Measurements from ENCODE around the gene PDXDC1. TPM values are rescaled to one million over a fixed set of nuclear protein-coding genes. Genes with fewer than 3 reads are reported as not detected.
"Not testable (repeated sequence)": the region's sequence is repeated elsewhere in the genome, so short reads cannot be mapped to it uniquely, and the experiment has no call there.

The PDXDC1 gene
- total RNA-seq, 1 experiment from 2014 or later: 94.3 TPM

DNA sequence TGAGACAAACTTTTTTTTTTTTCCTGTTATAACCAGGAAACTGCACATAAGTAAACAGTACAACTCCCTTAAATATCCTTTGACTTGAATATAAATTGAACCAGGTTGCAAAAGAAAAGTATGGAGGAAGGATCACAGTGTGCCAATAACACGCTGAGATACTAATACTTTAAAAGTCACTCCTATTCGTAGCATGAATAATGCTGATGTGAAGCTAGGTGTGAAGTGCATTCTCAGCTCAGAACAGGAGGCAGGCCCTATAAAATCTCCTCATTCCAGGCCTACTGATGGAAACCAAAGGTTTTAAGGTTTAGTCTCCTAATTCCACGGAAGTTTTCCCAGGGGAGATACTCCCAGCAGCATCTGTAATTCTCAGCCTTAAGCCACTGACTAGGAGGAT lies 25.0 kb downstream of the PDXDC1 start:
- ATAC-seq; H3K9ac ChIP-seq (ENCODE audit: low read length); H3K4me2 ChIP-seq (ENCODE audit: low read length); H3K4me3 ChIP-seq (replicated peaks in 1 of 2; ENCODE audit: low read depth in 1 of 2, low read length in 2 of 2); intact Hi-C loops (cut with micrococcal nuclease); POLR2A ChIA-PET; H3K4me1 ChIP-seq (ENCODE audit: control insufficient read depth in 1 of 2, insufficient read depth in 2 of 2, low read length in 2 of 2); H3K9me3 ChIP-seq (ENCODE audit: control insufficient read depth in 1 of 2, insufficient read depth in 1 of 2, low read depth in 1 of 2, low read length in 2 of 2); H3K27me3 ChIP-seq (ENCODE audit: insufficient read depth, low read length); H3K9me2 ChIP-seq (ENCODE audit: insufficient read depth); H3K27ac ChIP-seq (ENCODE audit: low read depth, low read length); H4K20me1 ChIP-seq (ENCODE audit: insufficient read depth); DNase-seq (ENCODE audit: low read depth, low spot score); H2AFZ ChIP-seq (ENCODE audit: low read depth, low read length, poor library complexity, severe bottlenecking); RAD21 ChIA-PET (ENCODE audit: low non-redundant PET in 1 of 2, low total read pairs in 2 of 2, uncharacterized antibody in 2 of 2, unreplicated experiment in 2 of 2); CTCF ChIA-PET: not testable (repeated sequence)
- Histone ChIP-seq H3K36me3 (ENCODE audit: control insufficient read depth in 1 of 2, insufficient read depth in 2 of 2, low read length in 2 of 2) (peaks cover 5 to 17% of the 10 kb centered on the region in 2 experiments; a peak in 3 of 4 replicates), H3K79me2 (ENCODE audit: insufficient read depth, low read length) (peaks cover 16% of the 10 kb centered on the region)
- TSS peak; percentile 24 for BruUV-seq (replicated peaks)

DNA sequence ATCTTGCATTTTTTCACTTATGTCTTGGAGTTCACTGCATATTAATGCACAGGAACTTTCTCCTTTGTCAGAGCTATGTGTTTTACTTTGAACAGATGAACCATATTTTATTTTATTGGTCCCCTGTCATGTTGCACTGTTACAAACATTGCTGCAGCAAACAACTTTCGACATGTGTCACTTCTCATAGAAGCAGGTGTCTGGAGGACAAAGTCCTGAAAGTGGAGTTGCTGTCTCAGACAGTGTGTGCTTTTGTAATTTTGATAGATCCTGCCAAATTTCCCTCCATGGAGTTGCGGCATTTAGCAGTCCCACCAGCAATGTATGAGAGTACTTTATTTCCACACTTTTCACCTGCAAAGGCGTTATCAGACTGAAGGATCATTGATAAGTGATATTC lies 27.6 kb downstream of the PDXDC1 start:
- H3K9ac ChIP-seq (ENCODE audit: low read length); POLR2A ChIA-PET; ATAC-seq; H2AFZ ChIP-seq (ENCODE audit: low read depth, low read length, poor library complexity, severe bottlenecking); H3K27me3 ChIP-seq (ENCODE audit: insufficient read depth, low read length); H3K79me2 ChIP-seq (ENCODE audit: insufficient read depth, low read length); DNase-seq (ENCODE audit: low read depth, low spot score); RAD21 ChIA-PET (ENCODE audit: low non-redundant PET in 1 of 2, low total read pairs in 2 of 2, uncharacterized antibody in 2 of 2, unreplicated experiment in 2 of 2); H3K27ac ChIP-seq (ENCODE audit: low read depth, low read length); H3K4me2 ChIP-seq (ENCODE audit: low read length); H3K9me2 ChIP-seq (ENCODE audit: insufficient read depth); H3K9me3 ChIP-seq (ENCODE audit: control insufficient read depth in 1 of 2, insufficient read depth in 1 of 2, low read depth in 1 of 2, low read length in 2 of 2); BruUV-seq (replicated peaks); H3K4me3 ChIP-seq (replicated peaks in 1 of 2; ENCODE audit: low read depth in 1 of 2, low read length in 2 of 2); intact Hi-C loops (cut with micrococcal nuclease); CTCF ChIA-PET; H4K20me1 ChIP-seq (ENCODE audit: insufficient read depth); H3K4me1 ChIP-seq (ENCODE audit: control insufficient read depth in 1 of 2, insufficient read depth in 2 of 2, low read length in 2 of 2): not testable (repeated sequence)
- H3K36me3 ChIP-seq (ENCODE audit: control insufficient read depth in 1 of 2, insufficient read depth in 2 of 2, low read length in 2 of 2): peaks cover 5 to 20% of the 10 kb centered on the region in 2 experiments; a peak in 3 of 4 replicates

DNA sequence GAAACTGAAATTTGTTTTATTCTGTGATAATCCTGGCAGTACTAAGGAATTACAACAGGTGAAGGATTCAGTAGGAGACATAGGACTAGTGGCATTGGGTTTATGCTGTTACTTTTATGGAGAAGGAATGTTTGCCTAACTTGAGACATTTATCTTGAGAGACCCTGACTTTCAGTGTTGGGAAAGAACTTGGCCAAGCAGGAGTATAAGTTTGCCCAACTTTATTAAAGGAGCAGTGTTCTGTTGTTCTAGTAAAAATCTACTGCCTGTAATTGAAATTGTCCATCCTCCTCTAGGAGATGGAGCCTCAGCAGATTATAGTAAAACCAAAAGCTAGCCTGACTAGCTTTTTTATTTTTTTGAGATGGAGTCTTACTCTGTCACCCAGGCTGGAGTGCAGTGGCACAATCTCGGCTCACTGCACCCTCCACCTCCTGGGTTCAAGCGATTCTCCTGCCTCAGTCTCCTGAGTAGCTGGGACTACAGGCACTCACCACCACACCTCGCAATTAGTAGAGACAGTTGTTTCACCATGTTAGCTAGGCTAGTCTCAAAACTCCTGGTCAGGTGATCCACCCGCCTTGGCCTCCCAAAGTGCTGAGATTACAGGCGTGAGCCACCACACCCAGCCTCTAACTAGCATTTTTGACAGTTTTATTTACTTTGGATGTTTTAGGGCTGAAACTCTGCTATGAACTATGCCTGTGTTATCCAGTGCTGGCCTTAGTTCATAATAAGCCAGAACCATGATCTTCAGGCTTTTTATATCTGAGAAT lies 30.7 kb downstream of the PDXDC1 start:
- H3K9me3 ChIP-seq (ENCODE audit: control insufficient read depth in 1 of 2, insufficient read depth in 1 of 2, low read depth in 1 of 2, low read length in 2 of 2); H3K9ac ChIP-seq (ENCODE audit: low read length); CTCF ChIA-PET; H4K20me1 ChIP-seq (ENCODE audit: insufficient read depth); intact Hi-C loops (cut with micrococcal nuclease); ATAC-seq; H3K79me2 ChIP-seq (ENCODE audit: insufficient read depth, low read length); H3K9me2 ChIP-seq (ENCODE audit: insufficient read depth); H3K4me3 ChIP-seq (replicated peaks in 1 of 2; ENCODE audit: low read depth in 1 of 2, low read length in 2 of 2); H3K27me3 ChIP-seq (ENCODE audit: insufficient read depth, low read length); H3K27ac ChIP-seq (ENCODE audit: low read depth, low read length); DNase-seq (ENCODE audit: low read depth, low spot score); H3K4me2 ChIP-seq (ENCODE audit: low read length); POLR2A ChIA-PET; H3K4me1 ChIP-seq (ENCODE audit: control insufficient read depth in 1 of 2, insufficient read depth in 2 of 2, low read length in 2 of 2); BruUV-seq (replicated peaks); RAD21 ChIA-PET (ENCODE audit: low non-redundant PET in 1 of 2, low total read pairs in 2 of 2, uncharacterized antibody in 2 of 2, unreplicated experiment in 2 of 2); H2AFZ ChIP-seq (ENCODE audit: low read depth, low read length, poor library complexity, severe bottlenecking): not testable (repeated sequence)
- H3K36me3 ChIP-seq (ENCODE audit: control insufficient read depth in 1 of 2, insufficient read depth in 2 of 2, low read length in 2 of 2): peaks cover 6 to 11% of the 10 kb centered on the region in 2 experiments; a peak in 3 of 4 replicates

DNA sequence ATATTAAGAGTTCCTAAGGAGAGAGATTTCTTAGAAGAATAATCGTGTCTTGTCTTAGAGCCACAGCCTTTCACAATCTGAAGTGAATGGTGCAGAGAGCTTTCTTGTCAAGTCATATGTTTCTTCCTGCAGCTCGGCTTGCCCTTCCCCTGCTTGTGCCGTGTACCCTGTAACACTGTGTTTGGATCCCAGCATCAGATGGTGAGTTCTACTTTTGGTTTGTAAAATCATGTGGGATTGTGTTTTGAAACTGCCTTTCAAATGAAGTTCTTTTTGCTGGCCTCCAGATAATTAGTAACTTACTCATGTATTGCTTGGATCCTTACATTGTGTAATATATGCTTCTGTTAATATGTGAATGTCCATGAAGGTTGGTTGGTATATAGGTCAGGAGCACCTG lies 33.8 kb downstream of the PDXDC1 start:
- H2AFZ ChIP-seq (ENCODE audit: low read depth, low read length, poor library complexity, severe bottlenecking); CTCF ChIA-PET; H3K4me2 ChIP-seq (ENCODE audit: low read length); intact Hi-C loops (cut with micrococcal nuclease); BruUV-seq (replicated peaks); RAD21 ChIA-PET (ENCODE audit: low non-redundant PET in 1 of 2, low total read pairs in 2 of 2, uncharacterized antibody in 2 of 2, unreplicated experiment in 2 of 2); H3K4me3 ChIP-seq (replicated peaks in 1 of 2; ENCODE audit: low read depth in 1 of 2, low read length in 2 of 2); H4K20me1 ChIP-seq (ENCODE audit: insufficient read depth); H3K9ac ChIP-seq (ENCODE audit: low read length); H3K9me2 ChIP-seq (ENCODE audit: insufficient read depth); H3K4me1 ChIP-seq (ENCODE audit: control insufficient read depth in 1 of 2, insufficient read depth in 2 of 2, low read length in 2 of 2); POLR2A ChIA-PET; H3K27me3 ChIP-seq (ENCODE audit: insufficient read depth, low read length); DNase-seq (ENCODE audit: low read depth, low spot score); H3K27ac ChIP-seq (ENCODE audit: low read depth, low read length); H3K9me3 ChIP-seq (ENCODE audit: control insufficient read depth in 1 of 2, insufficient read depth in 1 of 2, low read depth in 1 of 2, low read length in 2 of 2); H3K79me2 ChIP-seq (ENCODE audit: insufficient read depth, low read length); ATAC-seq: not testable (repeated sequence)
- H3K36me3 ChIP-seq (ENCODE audit: control insufficient read depth in 1 of 2, insufficient read depth in 2 of 2, low read length in 2 of 2): peaks cover 3 to 14% of the 10 kb centered on the region in 2 experiments; a peak in 2 of 4 replicates
